GM21367 (cell line): ENCODE data around the gene NFYB.
"Not testable (repeated sequence)": the region's sequence is repeated elsewhere in the genome, so short reads cannot be mapped to it uniquely, and the experiment has no call there.

Experiments
- ATAC-seq: cut with Tn5 transposase; IDR thresholded peaks from one replicate; pipeline ENCODE4 v1.9.1; 2021; ENCODE audit not compliant: unreplicated experiment

NFYB gene

GRCh38 chr12:104163028-104163427, 25.0 kb upstream of the NFYB start:
- ATAC-seq = not testable (repeated sequence)

GRCh38 chr12:104155711-104156555, 17.9 kb upstream of the NFYB start:
- ATAC-seq = no peak

GRCh38 chr12:104154806-104155205, 16.8 kb upstream of the NFYB start:
- ATAC-seq = no peak

- ATAC-seq = no peak
These were observed 16.3 kb upstream of the NFYB start for GRCh38 chr12:104154286-104154685.

GRCh38 chr12:104152685-104153241, 14.8 kb upstream of the NFYB start:
- ATAC-seq = no peak

GRCh38 chr12:104150416-104150815, 12.4 kb upstream of the NFYB start:
- ATAC-seq = no peak

- no peak for ATAC-seq
These were observed 9.3 kb upstream of the NFYB start for GRCh38 chr12:104147346-104147745.

GRCh38 chr12:104143918-104144317, 5.9 kb upstream of the NFYB start:
- no peak for ATAC-seq

- ATAC-seq = no peak
These were observed 5.0 kb upstream of the NFYB start for GRCh38 chr12:104143002-104143401.

- no peak for ATAC-seq
These were observed 4.5 kb upstream of the NFYB start for GRCh38 chr12:104142543-104142942.

- no peak for ATAC-seq
These were observed 765 bp upstream of the NFYB start for GRCh38 chr12:104138797-104139152.

- peak; percentile 21 for ATAC-seq
These were observed 759 bp downstream of the NFYB start for GRCh38 chr12:104137001-104137901.

GRCh38 chr12:104136577-104136976, 1.4 kb downstream of the NFYB start:
- ATAC-seq = no peak

GRCh38 chr12:104134882-104135281, 3.1 kb downstream of the NFYB start:
- no peak for ATAC-seq

GRCh38 chr12:104133866-104134265, 4.1 kb downstream of the NFYB start:
- no peak for ATAC-seq

- ATAC-seq = no peak
These were observed 4.7 kb downstream of the NFYB start for GRCh38 chr12:104133321-104133720.

GRCh38 chr12:104132351-104132956, 5.6 kb downstream of the NFYB start:
- ATAC-seq = no peak

GRCh38 chr12:104131609-104132008, 6.4 kb downstream of the NFYB start:
- no peak for ATAC-seq

GRCh38 chr12:104130760-104131159, 7.2 kb downstream of the NFYB start:
- no peak for ATAC-seq

GRCh38 chr12:104126548-104126947, 11.5 kb downstream of the NFYB start:
- ATAC-seq = no peak

GRCh38 chr12:104122298-104122697, 15.7 kb downstream of the NFYB start:
- no peak for ATAC-seq
